A549 (cell line): ENCODE data around the gene SNX14. TPM values are rescaled to one million over a fixed set of nuclear protein-coding genes. Genes with fewer than 3 reads are reported as not detected.
A peak's percentile ranks its signal among the peaks of the same experiment; 100 is the strongest.
"Not testable (repeated sequence)": the region's sequence is repeated elsewhere in the genome, so short reads cannot be mapped to it uniquely, and the experiment has no call there.

ENCODE experiments used
- ATAC-seq, 2 experiments: fragments of 200-7000 bp in 1 of 2; fragments of >200 bp in 1 of 2; cut with Nextera tagmentation in 1 of 2; cut with Tn5 transposase in 1 of 2; 3 replicates each; pipeline versions ENCODE4 v1.8.0 to v1.9.1; 2018 to 2020; ENCODE audit warnings: mild to moderate bottlenecking in 1 of 2, moderate library complexity in 1 of 2
- CTCF ChIA-PET: fragments of 300-600 bp; sonication (Branson Sonifier 250); formaldehyde crosslinking; extraction: SDS; loops from one replicate; lab custom pipeline; 2021; ENCODE audit warnings: antibody characterized with exemption, inconsistent platforms; lab: Yijun Ruan, JAX
- POLR2A ChIA-PET: fragments of 350-600 bp; formaldehyde crosslinking; extraction: SDS; loops from one replicate; lab custom pipeline; 2021; ENCODE audit warnings: antibody characterized with exemption, inconsistent platforms; lab: Yijun Ruan, JAX
- DNase-seq, 2 experiments: peaks; one replicate each; pipeline versions ENCODE4 v3.0.0 to v3.0.0-alpha.2; 2011 to 2016; ENCODE audit warnings: low read depth in 1 of 2, low spot score in 1 of 2
- FAIRE-seq: peaks from 2 replicates; lab custom pipeline; 2011; peaks lifted over from hg19 to GRCh38; lab: Jason Lieb, UNC
- H3K27ac ChIP-seq, 2 experiments: fragments of >200 bp; sonication (Bioruptor Twin); formaldehyde crosslinking; 3 replicates each; pipeline ENCODE4 v1.5.1; 2016 to 2017
- H3K4me1 ChIP-seq: fragments of >200 bp; sonication (Bioruptor Twin); formaldehyde crosslinking; 3 replicates; pipeline ENCODE4 v1.6.1; 2016
- H3K4me2 ChIP-seq: fragments of >200 bp; sonication (Bioruptor Twin); formaldehyde crosslinking; 3 replicates; pipeline ENCODE4 v1.6.1; 2016
- H3K4me3 ChIP-seq: fragments of >200 bp; sonication (Bioruptor Twin); formaldehyde crosslinking; 3 replicates; pipeline ENCODE4 v1.5.1; 2016
- H3K9me3 ChIP-seq: fragments of >200 bp; sonication (Bioruptor Twin); formaldehyde crosslinking; 3 replicates; pipeline ENCODE4 v1.6.1; 2016
- ATOH8 ChIP-seq: fragments of 250-450 bp; sonication (Bioruptor Pico); IDR thresholded peaks from 2 replicates; pipeline ENCODE4 v1.5.0; 2020; ENCODE audit warnings: low read depth, mild to moderate bottlenecking, moderate library complexity
- CBX2 ChIP-seq: fragments of 200-600 bp; sonication (generic); IDR thresholded peaks from 2 replicates; pipeline ENCODE4 v1.6.1; 2016; ENCODE audit warnings: low read depth, mild to moderate bottlenecking, borderline replicate concordance
- CBX8 ChIP-seq: fragments of 200-600 bp; sonication (generic); IDR thresholded peaks from 2 replicates; pipeline ENCODE4 v1.6.1; 2016
- CTCF ChIP-seq: fragments of >200 bp; sonication (Bioruptor Twin); formaldehyde crosslinking; IDR thresholded peaks from 3 replicates; pipeline ENCODE4 v1.5.1; 2016
- E2F6 ChIP-seq: IDR thresholded peaks from 2 replicates; pipeline ENCODE4 v1.6.1; 2012; ENCODE audit warnings: low read depth, borderline replicate concordance
- ELK1 ChIP-seq: fragments of 150-350 bp; IDR thresholded peaks from 2 replicates; pipeline ENCODE4 v1.6.1; 2014; ENCODE audit warnings: low read depth, mild to moderate bottlenecking, low read length
- FOSB ChIP-seq: fragments of 250-450 bp; sonication (Bioruptor Pico); IDR thresholded peaks from 2 replicates; pipeline ENCODE4 v1.5.0; 2020; ENCODE audit warnings: mild to moderate bottlenecking, moderate library complexity
- GATA3 ChIP-seq: IDR thresholded peaks from 2 replicates; pipeline ENCODE4 v1.6.1; 2012; ENCODE audit warnings: borderline replicate concordance
- HEYL ChIP-seq: fragments of 250-450 bp; sonication (Bioruptor Pico); IDR thresholded peaks from 2 replicates; pipeline ENCODE4 v1.8.0; 2021; ENCODE audit warnings: mild to moderate bottlenecking, moderate library complexity
- JUN ChIP-seq, 2 experiments: fragments of >200 bp; sonication (Bioruptor Twin); formaldehyde crosslinking; IDR thresholded peaks; 2 replicates in 1 of 2; 3 replicates in 1 of 2; pipeline ENCODE4 v1.6.1; 2016 to 2017
- MAFK ChIP-seq: fragments of 450-650 bp; IDR thresholded peaks from 2 replicates; pipeline ENCODE4 v1.6.1; 2014; ENCODE audit not compliant: partially characterized antibody
- PBX3 ChIP-seq: IDR thresholded peaks from 2 replicates; pipeline ENCODE4 v1.6.1; 2012
- PHF8 ChIP-seq: fragments of 200-600 bp; sonication (generic); IDR thresholded peaks from 2 replicates; pipeline ENCODE4 v1.6.1; 2016; ENCODE audit warnings: low read depth, mild to moderate bottlenecking, antibody characterized with exemption, moderate library complexity, borderline replicate concordance
- SMC3 ChIP-seq: fragments of >200 bp; sonication (Bioruptor Twin); formaldehyde crosslinking; IDR thresholded peaks from 3 replicates; pipeline ENCODE4 v1.6.1; 2018; ENCODE audit warnings: inconsistent platforms
- SREBF2 ChIP-seq: fragments of 450-650 bp; IDR thresholded peaks from 2 replicates; pipeline ENCODE4 v1.6.1; 2014; ENCODE audit warnings: mild to moderate bottlenecking, moderate library complexity
- TFCP2L1 ChIP-seq: fragments of 250-450 bp; sonication (Bioruptor Pico); IDR thresholded peaks from 2 replicates; pipeline ENCODE4 v1.5.0; 2021; ENCODE audit warnings: mild to moderate bottlenecking
- WGBS: methylation state at CpG from one replicate; pipeline ENCODE4 v1.1.6; 2017; ENCODE audit errors: missing lambda C conversion rate; 5-methylcytosine and 5-hydroxymethylcytosine counted together
- polyA plus RNA-seq, 4 experiments: library from polyadenylated mRNA; depleted of rRNA in 3 of 4; stranded (reverse); fragments of >200 nt; fragmentation: RNase III in 1 of 4; extraction: RNeasy Plus Mini Kit Qiagen cat#74134 plus additional on column Dnase treatment in 1 of 4; gene quantifications; 2 replicates in 3 of 4; 3 replicates in 1 of 4; pipeline ENCODE4 v1.2.3, GENCODE V29; 2011 to 2017

SNX14 gene
- polyA plus RNA-seq, 2 of the 4 experiments (the other 2 are of a cell fraction), result 47.1 to 113 TPM

GRCh38 chr6:85594197-85594930 lies 706 bp upstream of the SNX14 start:
- Histone ChIP-seq H3K4me2 (peak overlapping the region; percentile 84), H3K9me3 (no peaks in the 10 kb centered on the region), H3K4me3 (peak overlapping the region; percentile 77), H3K27ac (peak overlapping the region; percentile 95), H3K4me1 (peaks cover 16% of the 10 kb centered on the region)
- TF ChIP-seq PHF8, result peak; percentile 9; the same call in 1 of the 2 replicates
- no peak for TF ChIP-seq SMC3
- ChIA-PET POLR2A (interaction anchor here (1.4 to 3.3 kb wide), 3 partner anchors 49 to 832 kb away, joined by 3 to 25 read pairs (median 18); partner anchors contain the start of gene SYNCRIP), CTCF (interaction anchor here (0.8 to 1.0 kb wide), 2 partner anchors 13 to 34 kb away, joined by 3 to 4 read pairs; no protein-coding TSS in a partner anchor)
- DNase-seq (no peak), ATAC-seq (peak; percentile 1 to 31; a peak in 4 of 6 replicates), FAIRE-seq (no peak)
- 2% methylated on average over 14 of the region's 35 CpGs for WGBS

- TF ChIP-seq ELK1 (no peak), HEYL (CRISPR knock-in tag) (no peak), JUN (IDR thresholded peaks at IDR 0.05) (no peak), SREBF2 (no peak), CBX2 (no peak)
- TF ChIP-seq, all 56 proteins: peak for 0
Observed at GRCh38 chr6:85592033-85592432, 1.6 kb downstream of the SNX14 start.

GRCh38 chr6:85591207-85591606 lies 2.5 kb downstream of the SNX14 start:
- no peak for TF ChIP-seq GATA3
- peak; percentile 33 for TF ChIP-seq MAFK
- peaks cover 16% of the 10 kb centered on the region for H3K4me1 ChIP-seq
- no peak overlapping the region for H3K4me2 ChIP-seq
- ChIA-PET CTCF (no interaction called here), POLR2A (no interaction called here)
- FAIRE-seq (no peak), DNase-seq (no peak), ATAC-seq (no peak)
- no peak overlapping the region for H3K4me3 ChIP-seq
- 96% methylated on average over 1 of the region's 1 CpG for WGBS
- no peaks in the 10 kb centered on the region for H3K9me3 ChIP-seq
- no peak overlapping the region for H3K27ac ChIP-seq

More at GRCh38 chr6:85592033-85592432, 1.6 kb downstream of the SNX14 start:
- ATAC-seq, result no peak
- DNase-seq, result no peak
- Histone ChIP-seq H3K27ac (no peak overlapping the region), H3K4me3 (peak overlapping the region; percentile 77), H3K9me3 (no peaks in the 10 kb centered on the region), H3K4me2 (peak overlapping the region; percentile 82), H3K4me1 (peaks cover 16% of the 10 kb centered on the region)
- ChIA-PET POLR2A (no interaction called here), CTCF (interaction anchor here (0.7 to 1.4 kb wide), 2 partner anchors 55 to 109 kb away, joined by 3 to 6 read pairs; no protein-coding TSS in a partner anchor)
- no peak for FAIRE-seq
- 100% methylated on average over 1 of the region's 1 CpG for WGBS

GRCh38 chr6:85585741-85586140 lies 7.9 kb downstream of the SNX14 start:
- Histone ChIP-seq H3K9me3 (peaks cover 5% of the 10 kb centered on the region; the same call in 1 of the 3 replicates), H3K4me1 (peaks cover 7% of the 10 kb centered on the region), H3K4me3 (no peak overlapping the region), H3K27ac (no peak overlapping the region), H3K4me2 (no peak overlapping the region)
- 82% methylated on average over 3 of the region's 3 CpGs for WGBS
- TF ChIP-seq FOSB (CRISPR knock-in tag) (no peak), CTCF (no peak), PBX3 (no peak), TFCP2L1 (CRISPR knock-in tag) (no peak), GATA3 (no peak), ATOH8 (no peak), CBX8 (no peak), E2F6 (no peak)
- ChIA-PET CTCF (interaction anchor here (0.6 kb wide), 1 partner anchor 35 kb away, joined by 3 read pairs; no protein-coding TSS in a partner anchor), POLR2A (no interaction called here)
- ATAC-seq (no peak), FAIRE-seq (no peak), DNase-seq (no peak)

- FAIRE-seq, CTCF ChIA-PET: not testable (repeated sequence)
- WGBS, result 98% methylated on average over 4 of the region's 4 CpGs
Observed at GRCh38 chr6:85582832-85583231, 10.8 kb downstream of the SNX14 start.

More at GRCh38 chr6:85582832-85583231, 10.8 kb downstream of the SNX14 start:
- DNase-seq, H3K4me2 ChIP-seq, ATAC-seq, H3K27ac ChIP-seq, POLR2A ChIA-PET, H3K4me3 ChIP-seq, H3K9me3 ChIP-seq: not testable (repeated sequence)
- peaks cover 26% of the 10 kb centered on the region for H3K4me1 ChIP-seq
